ENCODE measurements around the gene GRIA4.

DNA sequence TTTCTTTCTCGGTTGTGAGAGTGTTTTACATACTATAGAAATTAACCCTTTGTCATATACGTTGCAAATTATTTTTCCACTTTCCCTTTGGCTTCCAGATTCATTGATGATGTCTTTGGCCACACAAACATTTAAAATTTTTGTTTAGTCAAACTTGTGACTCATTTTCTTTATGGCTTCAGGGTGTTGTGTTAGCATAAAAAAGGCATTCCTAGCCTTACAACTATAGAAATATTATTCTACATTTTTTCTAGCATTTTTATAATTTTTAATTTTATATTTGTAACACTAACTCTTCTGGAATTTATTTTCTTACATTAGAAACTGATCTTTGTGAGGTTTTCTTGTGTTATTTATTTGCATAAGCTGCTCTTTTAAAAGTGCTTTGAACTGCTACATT lies 12.1 kb downstream of the GRIA4 start:
- TF ChIP-seq, protein P1, sequence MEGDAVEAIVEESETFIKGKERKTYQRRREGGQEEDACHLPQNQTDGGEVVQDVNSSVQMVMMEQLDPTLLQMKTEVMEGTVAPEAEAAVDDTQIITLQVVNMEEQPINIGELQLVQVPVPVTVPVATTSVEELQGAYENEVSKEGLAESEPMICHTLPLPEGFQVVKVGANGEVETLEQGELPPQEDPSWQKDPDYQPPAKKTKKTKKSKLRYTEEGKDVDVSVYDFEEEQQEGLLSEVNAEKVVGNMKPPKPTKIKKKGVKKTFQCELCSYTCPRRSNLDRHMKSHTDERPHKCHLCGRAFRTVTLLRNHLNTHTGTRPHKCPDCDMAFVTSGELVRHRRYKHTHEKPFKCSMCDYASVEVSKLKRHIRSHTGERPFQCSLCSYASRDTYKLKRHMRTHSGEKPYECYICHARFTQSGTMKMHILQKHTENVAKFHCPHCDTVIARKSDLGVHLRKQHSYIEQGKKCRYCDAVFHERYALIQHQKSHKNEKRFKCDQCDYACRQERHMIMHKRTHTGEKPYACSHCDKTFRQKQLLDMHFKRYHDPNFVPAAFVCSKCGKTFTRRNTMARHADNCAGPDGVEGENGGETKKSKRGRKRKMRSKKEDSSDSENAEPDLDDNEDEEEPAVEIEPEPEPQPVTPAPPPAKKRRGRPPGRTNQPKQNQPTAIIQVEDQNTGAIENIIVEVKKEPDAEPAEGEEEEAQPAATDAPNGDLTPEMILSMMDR (IDR thresholded peaks at IDR 0.05), result no peak
- no peak for TF ChIP-seq POLR2A (IDR thresholded peaks at IDR 0.05)

Measured in uterus (tissue), 2 donors.